ENCODE measurements around the gene RIMBP2. TPM values are rescaled to one million over a fixed set of nuclear protein-coding genes. Genes with fewer than 3 reads are reported as not detected.

RIMBP2 gene
- total RNA-seq, 1 donor from 2014 or later, result 20.5 TPM

GRCh38 chr12:130371296-130371695 is 344.8 kb downstream of the RIMBP2 start:
- peaks cover 1% of the 10 kb centered on the region for H3K27me3 Mint-ChIP-seq (ENCODE audit: unreplicated experiment)
- H3K4me1 Mint-ChIP-seq (ENCODE audit: low read depth, unreplicated experiment), result no peaks in the 10 kb centered on the region
- TF ChIP-seq, protein P1, sequence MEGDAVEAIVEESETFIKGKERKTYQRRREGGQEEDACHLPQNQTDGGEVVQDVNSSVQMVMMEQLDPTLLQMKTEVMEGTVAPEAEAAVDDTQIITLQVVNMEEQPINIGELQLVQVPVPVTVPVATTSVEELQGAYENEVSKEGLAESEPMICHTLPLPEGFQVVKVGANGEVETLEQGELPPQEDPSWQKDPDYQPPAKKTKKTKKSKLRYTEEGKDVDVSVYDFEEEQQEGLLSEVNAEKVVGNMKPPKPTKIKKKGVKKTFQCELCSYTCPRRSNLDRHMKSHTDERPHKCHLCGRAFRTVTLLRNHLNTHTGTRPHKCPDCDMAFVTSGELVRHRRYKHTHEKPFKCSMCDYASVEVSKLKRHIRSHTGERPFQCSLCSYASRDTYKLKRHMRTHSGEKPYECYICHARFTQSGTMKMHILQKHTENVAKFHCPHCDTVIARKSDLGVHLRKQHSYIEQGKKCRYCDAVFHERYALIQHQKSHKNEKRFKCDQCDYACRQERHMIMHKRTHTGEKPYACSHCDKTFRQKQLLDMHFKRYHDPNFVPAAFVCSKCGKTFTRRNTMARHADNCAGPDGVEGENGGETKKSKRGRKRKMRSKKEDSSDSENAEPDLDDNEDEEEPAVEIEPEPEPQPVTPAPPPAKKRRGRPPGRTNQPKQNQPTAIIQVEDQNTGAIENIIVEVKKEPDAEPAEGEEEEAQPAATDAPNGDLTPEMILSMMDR (IDR thresholded peaks at IDR 0.05; ENCODE audit: partially characterized antibody, unreplicated experiment), result no peak
- no peak overlapping the region for H3K27ac Mint-ChIP-seq (ENCODE audit: unreplicated experiment)
- DNase-seq, result no peak
- peaks cover 5% of the 10 kb centered on the region for H3K36me3 Mint-ChIP-seq (ENCODE audit: unreplicated experiment)
- no peak overlapping the region for H3K4me3 Mint-ChIP-seq (ENCODE audit: unreplicated experiment)
- H3K9me3 Mint-ChIP-seq (ENCODE audit: unreplicated experiment), result no peaks in the 10 kb centered on the region

- peaks cover 1% of the 10 kb centered on the region for H3K27me3 Mint-ChIP-seq (ENCODE audit: unreplicated experiment)
- TF ChIP-seq, protein P1 (IDR thresholded peaks at IDR 0.05; ENCODE audit: partially characterized antibody, unreplicated experiment), result no peak
- no peak for DNase-seq
- H3K27ac Mint-ChIP-seq (ENCODE audit: unreplicated experiment), result no peak overlapping the region
- no peaks in the 10 kb centered on the region for H3K4me1 Mint-ChIP-seq (ENCODE audit: low read depth, unreplicated experiment)
- H3K36me3 Mint-ChIP-seq (ENCODE audit: unreplicated experiment), result peaks cover under 1% of the 10 kb centered on the region
- no peak overlapping the region for H3K4me3 Mint-ChIP-seq (ENCODE audit: unreplicated experiment)
- no peaks in the 10 kb centered on the region for H3K9me3 Mint-ChIP-seq (ENCODE audit: unreplicated experiment)
Measured at GRCh38 chr12:130369816-130370215, 346.3 kb downstream of the RIMBP2 start.

- Mint-ChIP-seq H3K27ac (ENCODE audit: unreplicated experiment) (no peak overlapping the region), H3K27me3 (ENCODE audit: unreplicated experiment) (peaks cover 1% of the 10 kb centered on the region), H3K9me3 (ENCODE audit: unreplicated experiment) (no peaks in the 10 kb centered on the region), H3K36me3 (ENCODE audit: unreplicated experiment) (no peaks in the 10 kb centered on the region), H3K4me1 (ENCODE audit: low read depth, unreplicated experiment) (no peaks in the 10 kb centered on the region), H3K4me3 (ENCODE audit: unreplicated experiment) (no peak overlapping the region)
- no peak for DNase-seq
- TF ChIP-seq, protein P1 (IDR thresholded peaks at IDR 0.05; ENCODE audit: partially characterized antibody, unreplicated experiment), result no peak
Measured at GRCh38 chr12:130367523-130367922, 348.6 kb downstream of the RIMBP2 start.

- H3K27ac Mint-ChIP-seq (ENCODE audit: unreplicated experiment), result no peak overlapping the region
- no peaks in the 10 kb centered on the region for H3K9me3 Mint-ChIP-seq (ENCODE audit: unreplicated experiment)
- H3K36me3 Mint-ChIP-seq (ENCODE audit: unreplicated experiment), result no peaks in the 10 kb centered on the region
- peaks cover 1% of the 10 kb centered on the region for H3K27me3 Mint-ChIP-seq (ENCODE audit: unreplicated experiment)
- no peak overlapping the region for H3K4me3 Mint-ChIP-seq (ENCODE audit: unreplicated experiment)
- H3K4me1 Mint-ChIP-seq (ENCODE audit: low read depth, unreplicated experiment), result no peaks in the 10 kb centered on the region
- no peak for DNase-seq
- TF ChIP-seq, protein P1 (IDR thresholded peaks at IDR 0.05; ENCODE audit: partially characterized antibody, unreplicated experiment), result no peak
Measured at GRCh38 chr12:130367003-130367402, 349.1 kb downstream of the RIMBP2 start.

DNA sequence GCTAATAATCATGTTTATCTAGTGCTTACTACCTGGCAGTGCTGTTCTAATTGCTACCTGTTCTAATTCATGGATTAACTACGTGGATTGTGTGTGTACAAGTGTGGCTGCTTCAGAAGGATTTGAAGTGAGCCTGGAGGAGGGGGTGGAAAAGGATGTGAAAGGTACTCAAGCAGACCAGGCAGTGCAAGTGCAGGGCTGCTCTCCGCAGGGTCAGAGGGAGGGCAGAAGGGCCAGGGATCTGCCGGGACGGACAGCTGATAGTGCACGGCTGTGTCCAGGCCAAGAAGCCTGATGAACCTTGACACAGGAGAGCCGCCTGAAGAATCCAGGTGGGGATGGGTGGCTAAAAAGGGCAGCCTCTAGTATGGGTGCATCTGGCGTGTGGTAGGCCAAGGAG is 349.9 kb downstream of the RIMBP2 start:
- TF ChIP-seq, protein P1 (IDR thresholded peaks at IDR 0.05; ENCODE audit: partially characterized antibody, unreplicated experiment), result no peak
- Mint-ChIP-seq H3K9me3 (ENCODE audit: unreplicated experiment) (no peaks in the 10 kb centered on the region), H3K27ac (ENCODE audit: unreplicated experiment) (no peak overlapping the region), H3K27me3 (ENCODE audit: unreplicated experiment) (no peaks in the 10 kb centered on the region), H3K4me3 (ENCODE audit: unreplicated experiment) (no peak overlapping the region), H3K4me1 (ENCODE audit: low read depth, unreplicated experiment) (no peaks in the 10 kb centered on the region), H3K36me3 (ENCODE audit: unreplicated experiment) (no peaks in the 10 kb centered on the region)
- DNase-seq, result no peak

Data from glutamatergic neuron (in vitro differentiated cells).